HepG2 (cell line): ENCODE results near the gene CNFN. TPM values are rescaled to one million over a fixed set of nuclear protein-coding genes. Genes with fewer than 3 reads are reported as not detected.

Experiments
- ATF4 ChIP-seq, 2 experiments: fragments of 450-650 bp in 1 of 2; sonication (generic) in 1 of 2; formaldehyde crosslinking; IDR thresholded peaks; 2 replicates each; pipeline versions ENCODE4 v1.5.0 to v1.8.0; 2020 to 2022; ENCODE audit warnings: mild to moderate bottlenecking in 1 of 2, missing genetic modification reagents in 1 of 2
- BRD4 ChIP-seq: sonication (generic); formaldehyde crosslinking; IDR thresholded peaks from 2 replicates; pipeline ENCODE4 v1.4.0; 2020; ENCODE audit warnings: missing genetic modification reagents
- FOXA3 ChIP-seq: IDR thresholded peaks from 2 replicates; pipeline ENCODE4 v1.6.1; 2016; ENCODE audit warnings: missing genetic modification reagents, missing compliant biosample characterization
- GABPA ChIP-seq, 2 experiments: IDR thresholded peaks; 2 replicates each; pipeline ENCODE4 v1.6.1; 2011 to 2016; ENCODE audit warnings: low read depth in 2 of 2, low read length in 1 of 2, missing biosample characterization in 1 of 2, missing genetic modification characterization in 1 of 2
- GATAD1 ChIP-seq: IDR thresholded peaks from 2 replicates; pipeline ENCODE4 v1.6.1; 2016; ENCODE audit warnings: missing genetic modification reagents, missing compliant biosample characterization
- HCFC1 ChIP-seq: fragments of 150-350 bp; IDR thresholded peaks from 2 replicates; pipeline ENCODE4 v1.6.1; 2014; ENCODE audit warnings: low read depth, low read length
- PHF5A ChIP-seq: IDR thresholded peaks from one replicate; pipeline ENCODE4 v1.6.1; 2018; ENCODE audit warnings: low read depth, missing genetic modification reagents; ENCODE audit not compliant: unreplicated experiment
- TSC22D2 ChIP-seq: sonication (generic); formaldehyde crosslinking; IDR thresholded peaks from 2 replicates; pipeline ENCODE4 v1.5.1; 2020; ENCODE audit warnings: missing genetic modification reagents, mild to moderate bottlenecking, borderline replicate concordance
- ZNF564 ChIP-seq: sonication (generic); formaldehyde crosslinking; IDR thresholded peaks from 2 replicates; pipeline ENCODE4 v1.8.1; 2023; ENCODE audit warnings: mild to moderate bottlenecking, missing genetic modification reagents
- polyA plus RNA-seq, 8 experiments: library from polyadenylated mRNA; depleted of rRNA in 3 of 8; stranded (reverse) in 7 of 8; unstranded in 1 of 8; fragments of >200 nt; fragmentation: Illumina TruSeq in 4 of 8; extraction: Trizol in 4 of 8; gene quantifications; 2 replicates each; pipeline versions ENCODE4 v1.2.1 to v1.2.3, GENCODE V29; 2011 to 2016; ENCODE audit warnings: low read depth in 4 of 8, missing spikeins in 1 of 8, mixed read lengths in 1 of 8; ENCODE audit not compliant: insufficient read depth in 1 of 8
- total RNA-seq, 5 experiments: library from RNA; depleted of rRNA; stranded (reverse); fragments of >200 nt; fragmentation: Illumina TruSeq; extraction: Trizol; gene quantifications; 2 replicates each; pipeline ENCODE4 v1.2.3, GENCODE V29; 2016; ENCODE audit warnings: low read depth in 1 of 5
- TF ChIP-seq, protein P1 (sequence below), 2 experiments: IDR thresholded peaks; 2 replicates each; pipeline ENCODE4 v1.6.1; 2011 to 2012; ENCODE audit warnings: low read length in 2 of 2, borderline replicate concordance in 1 of 2, low read depth in 1 of 2, mild to moderate bottlenecking in 1 of 2, moderate library complexity in 1 of 2
- TF ChIP-seq, protein P2 (sequence below): sonication (generic); formaldehyde crosslinking; IDR thresholded peaks from 2 replicates; pipeline ENCODE4 v1.4.0; 2020; ENCODE audit warnings: low read depth, mild to moderate bottlenecking, missing genetic modification reagents
- TF ChIP-seq, protein P3 (sequence below): IDR thresholded peaks from 2 replicates; pipeline ENCODE4 v1.6.1; 2016; ENCODE audit warnings: missing biosample characterization, missing genetic modification reagents, low read depth
- TF ChIP-seq, protein P4 (sequence below): sonication (generic); formaldehyde crosslinking; IDR thresholded peaks from 2 replicates; pipeline ENCODE4; 2020; ENCODE audit warnings: missing genetic modification reagents, mild to moderate bottlenecking, borderline replicate concordance
- TF ChIP-seq, protein P5 (sequence below): sonication (generic); formaldehyde crosslinking; IDR thresholded peaks from 2 replicates; pipeline ENCODE4 v1.4.0; 2020; ENCODE audit warnings: missing genetic modification reagents

CNFN gene
- total and polyA plus RNA-seq, 2 of the 13 experiments (the other 11 are each of a cell fraction or from before 2014, with no cell fraction given), result 0.35 to 1.1 TPM

- TF ChIP-seq, protein P1, sequence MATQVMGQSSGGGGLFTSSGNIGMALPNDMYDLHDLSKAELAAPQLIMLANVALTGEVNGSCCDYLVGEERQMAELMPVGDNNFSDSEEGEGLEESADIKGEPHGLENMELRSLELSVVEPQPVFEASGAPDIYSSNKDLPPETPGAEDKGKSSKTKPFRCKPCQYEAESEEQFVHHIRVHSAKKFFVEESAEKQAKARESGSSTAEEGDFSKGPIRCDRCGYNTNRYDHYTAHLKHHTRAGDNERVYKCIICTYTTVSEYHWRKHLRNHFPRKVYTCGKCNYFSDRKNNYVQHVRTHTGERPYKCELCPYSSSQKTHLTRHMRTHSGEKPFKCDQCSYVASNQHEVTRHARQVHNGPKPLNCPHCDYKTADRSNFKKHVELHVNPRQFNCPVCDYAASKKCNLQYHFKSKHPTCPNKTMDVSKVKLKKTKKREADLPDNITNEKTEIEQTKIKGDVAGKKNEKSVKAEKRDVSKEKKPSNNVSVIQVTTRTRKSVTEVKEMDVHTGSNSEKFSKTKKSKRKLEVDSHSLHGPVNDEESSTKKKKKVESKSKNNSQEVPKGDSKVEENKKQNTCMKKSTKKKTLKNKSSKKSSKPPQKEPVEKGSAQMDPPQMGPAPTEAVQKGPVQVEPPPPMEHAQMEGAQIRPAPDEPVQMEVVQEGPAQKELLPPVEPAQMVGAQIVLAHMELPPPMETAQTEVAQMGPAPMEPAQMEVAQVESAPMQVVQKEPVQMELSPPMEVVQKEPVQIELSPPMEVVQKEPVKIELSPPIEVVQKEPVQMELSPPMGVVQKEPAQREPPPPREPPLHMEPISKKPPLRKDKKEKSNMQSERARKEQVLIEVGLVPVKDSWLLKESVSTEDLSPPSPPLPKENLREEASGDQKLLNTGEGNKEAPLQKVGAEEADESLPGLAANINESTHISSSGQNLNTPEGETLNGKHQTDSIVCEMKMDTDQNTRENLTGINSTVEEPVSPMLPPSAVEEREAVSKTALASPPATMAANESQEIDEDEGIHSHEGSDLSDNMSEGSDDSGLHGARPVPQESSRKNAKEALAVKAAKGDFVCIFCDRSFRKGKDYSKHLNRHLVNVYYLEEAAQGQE (IDR thresholded peaks at IDR 0.05; ENCODE audit: borderline replicate concordance in 1 of 2, low read depth in 1 of 2, low read length in 2 of 2), result 0 out of 4 replicates have a peak, but pooled peaks of 1 of the 2 experiments have one; percentile 28
- TF ChIP-seq GABPA (IDR thresholded peaks at IDR 0.05; ENCODE audit: low read depth, low read length) (no peak), GABPA (CRISPR knock-in tag; IDR thresholded peaks at IDR 0.05; ENCODE audit: low read depth) (peak; percentile 36), BRD4 (CRISPR knock-in tag) (no peak), TSC22D2 (CRISPR knock-in tag) (0 out of 2 replicates have a peak, but pooled peaks have one; percentile 68), HCFC1 (no peak; the same call in 1 of the 2 replicates), FOXA3 (CRISPR knock-in tag) (peak; percentile 66), ZNF564 (CRISPR knock-in tag) (no peak), PHF5A (peak; percentile 52), GATAD1 (peak; percentile 34; the same call in 1 of the 2 replicates), ATF4 (CRISPR knock-in tag; IDR thresholded peaks at IDR 0.05) (peak in 1 of 2 experiments; percentile 96; a peak in 2 of 4 replicates)
- TF ChIP-seq, protein P2, sequence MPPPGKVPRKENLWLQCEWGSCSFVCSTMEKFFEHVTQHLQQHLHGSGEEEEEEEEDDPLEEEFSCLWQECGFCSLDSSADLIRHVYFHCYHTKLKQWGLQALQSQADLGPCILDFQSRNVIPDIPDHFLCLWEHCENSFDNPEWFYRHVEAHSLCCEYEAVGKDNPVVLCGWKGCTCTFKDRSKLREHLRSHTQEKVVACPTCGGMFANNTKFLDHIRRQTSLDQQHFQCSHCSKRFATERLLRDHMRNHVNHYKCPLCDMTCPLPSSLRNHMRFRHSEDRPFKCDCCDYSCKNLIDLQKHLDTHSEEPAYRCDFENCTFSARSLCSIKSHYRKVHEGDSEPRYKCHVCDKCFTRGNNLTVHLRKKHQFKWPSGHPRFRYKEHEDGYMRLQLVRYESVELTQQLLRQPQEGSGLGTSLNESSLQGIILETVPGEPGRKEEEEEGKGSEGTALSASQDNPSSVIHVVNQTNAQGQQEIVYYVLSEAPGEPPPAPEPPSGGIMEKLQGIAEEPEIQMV (CRISPR knock-in tag), result 0 out of 2 replicates have a peak, but pooled peaks have one; percentile 65
- TF ChIP-seq, protein P3, sequence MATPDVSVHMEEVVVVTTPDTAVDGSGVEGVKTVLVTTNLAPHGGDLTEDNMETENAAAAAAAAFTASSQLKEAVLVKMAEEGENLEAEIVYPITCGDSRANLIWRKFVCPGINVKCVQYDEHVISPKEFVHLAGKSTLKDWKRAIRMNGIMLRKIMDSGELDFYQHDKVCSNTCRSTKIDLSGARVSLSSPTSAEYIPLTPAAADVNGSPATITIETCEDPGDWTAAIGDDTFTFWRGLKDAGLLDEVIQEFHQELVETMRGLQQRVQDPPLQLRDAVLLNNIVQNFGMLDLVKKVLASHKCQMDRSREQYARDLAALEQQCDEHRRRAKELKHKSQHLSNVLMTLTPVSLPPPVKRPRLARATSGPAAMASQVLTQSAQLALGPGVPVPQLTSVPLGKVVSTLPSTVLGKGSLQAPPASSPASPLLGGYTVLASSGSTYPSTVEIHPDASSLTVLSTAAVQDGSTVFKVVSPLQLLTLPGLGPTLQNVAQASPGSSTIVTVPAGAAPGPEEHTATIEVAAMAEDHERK (CRISPR knock-in tag), result no peak
- TF ChIP-seq, protein P4, sequence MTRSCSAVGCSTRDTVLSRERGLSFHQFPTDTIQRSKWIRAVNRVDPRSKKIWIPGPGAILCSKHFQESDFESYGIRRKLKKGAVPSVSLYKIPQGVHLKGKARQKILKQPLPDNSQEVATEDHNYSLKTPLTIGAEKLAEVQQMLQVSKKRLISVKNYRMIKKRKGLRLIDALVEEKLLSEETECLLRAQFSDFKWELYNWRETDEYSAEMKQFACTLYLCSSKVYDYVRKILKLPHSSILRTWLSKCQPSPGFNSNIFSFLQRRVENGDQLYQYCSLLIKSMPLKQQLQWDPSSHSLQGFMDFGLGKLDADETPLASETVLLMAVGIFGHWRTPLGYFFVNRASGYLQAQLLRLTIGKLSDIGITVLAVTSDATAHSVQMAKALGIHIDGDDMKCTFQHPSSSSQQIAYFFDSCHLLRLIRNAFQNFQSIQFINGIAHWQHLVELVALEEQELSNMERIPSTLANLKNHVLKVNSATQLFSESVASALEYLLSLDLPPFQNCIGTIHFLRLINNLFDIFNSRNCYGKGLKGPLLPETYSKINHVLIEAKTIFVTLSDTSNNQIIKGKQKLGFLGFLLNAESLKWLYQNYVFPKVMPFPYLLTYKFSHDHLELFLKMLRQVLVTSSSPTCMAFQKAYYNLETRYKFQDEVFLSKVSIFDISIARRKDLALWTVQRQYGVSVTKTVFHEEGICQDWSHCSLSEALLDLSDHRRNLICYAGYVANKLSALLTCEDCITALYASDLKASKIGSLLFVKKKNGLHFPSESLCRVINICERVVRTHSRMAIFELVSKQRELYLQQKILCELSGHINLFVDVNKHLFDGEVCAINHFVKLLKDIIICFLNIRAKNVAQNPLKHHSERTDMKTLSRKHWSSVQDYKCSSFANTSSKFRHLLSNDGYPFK, result 0 out of 2 replicates have a peak, but pooled peaks have one; percentile 58
- TF ChIP-seq, protein P5, sequence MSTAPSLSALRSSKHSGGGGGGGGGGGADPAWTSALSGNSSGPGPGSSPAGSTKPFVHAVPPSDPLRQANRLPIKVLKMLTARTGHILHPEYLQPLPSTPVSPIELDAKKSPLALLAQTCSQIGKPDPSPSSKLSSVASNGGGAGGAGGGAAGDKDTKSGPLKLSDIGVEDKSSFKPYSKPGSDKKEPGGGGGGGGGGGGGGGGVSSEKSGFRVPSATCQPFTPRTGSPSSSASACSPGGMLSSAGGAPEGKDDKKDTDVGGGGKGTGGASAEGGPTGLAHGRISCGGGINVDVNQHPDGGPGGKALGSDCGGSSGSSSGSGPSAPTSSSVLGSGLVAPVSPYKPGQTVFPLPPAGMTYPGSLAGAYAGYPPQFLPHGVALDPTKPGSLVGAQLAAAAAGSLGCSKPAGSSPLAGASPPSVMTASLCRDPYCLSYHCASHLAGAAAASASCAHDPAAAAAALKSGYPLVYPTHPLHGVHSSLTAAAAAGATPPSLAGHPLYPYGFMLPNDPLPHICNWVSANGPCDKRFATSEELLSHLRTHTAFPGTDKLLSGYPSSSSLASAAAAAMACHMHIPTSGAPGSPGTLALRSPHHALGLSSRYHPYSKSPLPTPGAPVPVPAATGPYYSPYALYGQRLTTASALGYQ (CRISPR knock-in tag), result 0 out of 2 replicates have a peak, but pooled peaks have one; percentile 22
Measured at GRCh38 chr19:42433503-42434260, 43.6 kb upstream of the CNFN start (continued).
